Stimulated activated CD8-positive, alpha-beta memory T cell treated with anti-CD3 and anti-CD28 coated beads, Interleukin-15, amount 100 ng/mL, for 1 hour (primary cell): ENCODE measurements around the gene FZD4.
"Not testable (repeated sequence)": the region's sequence is repeated elsewhere in the genome, so short reads cannot be mapped to it uniquely, and the experiment has no call there.

Experiments
- DNase-seq: peaks from one replicate; pipeline ENCODE4 v3.0.0-alpha.2; 2020; ENCODE audit warnings: low read depth

Gene FZD4

GRCh38 chr11:86972734-86973133 lies 17.5 kb upstream of the FZD4 start:
- no peak for DNase-seq

- no peak for DNase-seq
These were observed 14.1 kb upstream of the FZD4 start for GRCh38 chr11:86969258-86969657.

- not testable (repeated sequence) for DNase-seq
These were observed 12.4 kb upstream of the FZD4 start for GRCh38 chr11:86967601-86968000.

- DNase-seq: no peak
These were observed 2.9 kb upstream of the FZD4 start for GRCh38 chr11:86957976-86958646.

GRCh38 chr11:86956905-86957195 lies 1.7 kb upstream of the FZD4 start:
- DNase-seq: no peak

GRCh38 chr11:86955111-86955360 lies 159 bp downstream of the FZD4 start:
- DNase-seq: no peak

- no peak for DNase-seq
These were observed 705 bp downstream of the FZD4 start for GRCh38 chr11:86954269-86955110.

GRCh38 chr11:86952221-86952875 lies 2.8 kb downstream of the FZD4 start:
- no peak for DNase-seq

GRCh38 chr11:86951706-86952105 lies 3.5 kb downstream of the FZD4 start:
- no peak for DNase-seq

- DNase-seq: no peak
These were observed 4.6 kb downstream of the FZD4 start for GRCh38 chr11:86950661-86950995.

- no peak for DNase-seq
These were observed 5.1 kb downstream of the FZD4 start for GRCh38 chr11:86949995-86950660.

- no peak for DNase-seq
These were observed 6.5 kb downstream of the FZD4 start for GRCh38 chr11:86948733-86949132.

- DNase-seq: no peak
These were observed 7.7 kb downstream of the FZD4 start for GRCh38 chr11:86947541-86947940.

- not testable (repeated sequence) for DNase-seq
These were observed 11.7 kb downstream of the FZD4 start for GRCh38 chr11:86943505-86943904.

- DNase-seq: no peak
These were observed 13.2 kb downstream of the FZD4 start for GRCh38 chr11:86941871-86942599.

GRCh38 chr11:86941077-86941870 lies 13.9 kb downstream of the FZD4 start:
- no peak for DNase-seq

GRCh38 chr11:86940122-86940777 lies 14.9 kb downstream of the FZD4 start:
- no peak for DNase-seq

- DNase-seq: no peak
These were observed 16.0 kb downstream of the FZD4 start for GRCh38 chr11:86938900-86939880.

GRCh38 chr11:86938203-86938899 lies 16.8 kb downstream of the FZD4 start:
- no peak for DNase-seq
